Vagina (tissue), 2 donors: Measurements from ENCODE around the gene ENAH.

Experiments
- POLR2AphosphoS5 ChIP-seq, 2 donors: sonication (generic); formaldehyde crosslinking; IDR thresholded peaks; one replicate each; pipeline ENCODE4 v1.9.0; 2017; ENCODE audit warnings: antibody characterized with exemption in 2 of 2, mild to moderate bottlenecking in 2 of 2, low read depth in 1 of 2; ENCODE audit not compliant: insufficient read depth in 1 of 2
- TF ChIP-seq, protein P1 (sequence below), 3 experiments: fragments of 450-650 bp in 2 of 3; fragments of 200-600 bp in 1 of 3; sonication (generic) in 1 of 3; IDR thresholded peaks; one replicate each; pipeline ENCODE4 v1.5.1; 2017 to 2019; ENCODE audit warnings: antibody characterized with exemption in 3 of 3, mild to moderate bottlenecking in 2 of 3, moderate library complexity in 2 of 3

DNA sequence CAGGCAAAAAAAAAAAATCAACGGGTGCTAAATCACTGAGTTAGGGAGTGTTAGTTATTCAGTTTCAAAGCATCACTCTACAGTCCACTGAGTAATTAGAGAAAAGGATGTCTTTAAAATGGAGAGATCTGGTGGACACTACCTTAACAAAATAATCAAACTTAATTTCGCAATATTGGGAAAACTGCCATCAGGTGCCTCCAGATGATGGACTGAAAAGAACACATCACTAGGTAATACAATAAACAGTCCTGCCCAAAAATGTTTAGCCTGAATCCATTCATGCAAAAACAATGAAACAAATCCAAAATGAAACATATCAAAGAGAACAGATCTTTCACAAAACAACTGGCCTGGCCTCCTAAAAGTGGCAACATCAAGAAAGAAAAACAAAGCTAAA, 54.1 kb downstream of the ENAH start:
- TF ChIP-seq, protein P1, sequence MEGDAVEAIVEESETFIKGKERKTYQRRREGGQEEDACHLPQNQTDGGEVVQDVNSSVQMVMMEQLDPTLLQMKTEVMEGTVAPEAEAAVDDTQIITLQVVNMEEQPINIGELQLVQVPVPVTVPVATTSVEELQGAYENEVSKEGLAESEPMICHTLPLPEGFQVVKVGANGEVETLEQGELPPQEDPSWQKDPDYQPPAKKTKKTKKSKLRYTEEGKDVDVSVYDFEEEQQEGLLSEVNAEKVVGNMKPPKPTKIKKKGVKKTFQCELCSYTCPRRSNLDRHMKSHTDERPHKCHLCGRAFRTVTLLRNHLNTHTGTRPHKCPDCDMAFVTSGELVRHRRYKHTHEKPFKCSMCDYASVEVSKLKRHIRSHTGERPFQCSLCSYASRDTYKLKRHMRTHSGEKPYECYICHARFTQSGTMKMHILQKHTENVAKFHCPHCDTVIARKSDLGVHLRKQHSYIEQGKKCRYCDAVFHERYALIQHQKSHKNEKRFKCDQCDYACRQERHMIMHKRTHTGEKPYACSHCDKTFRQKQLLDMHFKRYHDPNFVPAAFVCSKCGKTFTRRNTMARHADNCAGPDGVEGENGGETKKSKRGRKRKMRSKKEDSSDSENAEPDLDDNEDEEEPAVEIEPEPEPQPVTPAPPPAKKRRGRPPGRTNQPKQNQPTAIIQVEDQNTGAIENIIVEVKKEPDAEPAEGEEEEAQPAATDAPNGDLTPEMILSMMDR (IDR thresholded peaks at IDR 0.05) = no peak
- TF ChIP-seq POLR2AphosphoS5 (IDR thresholded peaks at IDR 0.05; ENCODE audit: insufficient read depth in 1 of 2, low read depth in 1 of 2) = no peak
